Natural killer cell (primary cell): ENCODE measurements around the gene EIF2S3. TPM values are rescaled to one million over a fixed set of nuclear protein-coding genes. Genes with fewer than 3 reads are reported as not detected.

Source experiments
- ATAC-seq, 3 donors: fragments of 150-1000 bp in 2 of 3; fragments of 200-7000 bp in 1 of 3; cut with Tn5 transposase; 1 replicate in 1 of 3; 2 replicates in 2 of 3; pipeline ENCODE4 v1.10.0; 2021; ENCODE audit warnings: mild to moderate bottlenecking in 2 of 3, moderate library complexity in 2 of 3
- DNase-seq, 2 donors: peaks; one replicate each; pipeline versions ENCODE4 v3.0.0 to v3.0.0-alpha.2; 2013 to 2021; ENCODE audit warnings: mixed read lengths in 1 of 2
- H3K27ac ChIP-seq: one replicate; pipeline ENCODE4 v1.5.1; 2013; ENCODE audit warnings: mild to moderate bottlenecking, low read length
- H3K27me3 ChIP-seq: one replicate; pipeline ENCODE4 v1.6.1; 2013; ENCODE audit warnings: low read length; ENCODE audit not compliant: control insufficient read depth, insufficient read depth
- H3K36me3 ChIP-seq: one replicate; pipeline ENCODE4 v1.6.1; 2013; ENCODE audit warnings: low read length; ENCODE audit not compliant: control insufficient read depth, insufficient read depth
- H3K4me1 ChIP-seq: one replicate; pipeline ENCODE4 v1.6.1; 2013; ENCODE audit warnings: low read length; ENCODE audit not compliant: control insufficient read depth, insufficient read depth
- H3K4me3 ChIP-seq: one replicate; pipeline ENCODE4 v1.5.1; 2013; ENCODE audit warnings: low read length
- H3K9me3 ChIP-seq: one replicate; pipeline ENCODE4 v1.6.1; 2013; ENCODE audit warnings: low read length; ENCODE audit not compliant: control insufficient read depth, insufficient read depth
- H3K27ac Mint-ChIP-seq, 2 donors: one replicate each; pipeline ENCODE4 v1.8.0; 2022; ENCODE audit warnings: mild to moderate bottlenecking in 2 of 2, mixed read lengths in 2 of 2, moderate library complexity in 1 of 2
- H3K27me3 Mint-ChIP-seq, 2 donors: one replicate each; pipeline ENCODE4 v1.8.0; 2022; ENCODE audit warnings: low read depth in 2 of 2, mixed read lengths in 2 of 2
- H3K36me3 Mint-ChIP-seq: one replicate; pipeline ENCODE4 v1.8.0; 2022; ENCODE audit warnings: mixed read lengths
- H3K4me1 Mint-ChIP-seq, 2 donors: one replicate each; pipeline ENCODE4 v1.8.0; 2022; ENCODE audit warnings: mixed read lengths in 2 of 2
- H3K4me3 Mint-ChIP-seq: one replicate; pipeline ENCODE4 v1.8.0; 2022; ENCODE audit warnings: mild to moderate bottlenecking, moderate library complexity, mixed read lengths
- H3K9me3 Mint-ChIP-seq, 2 donors: one replicate each; pipeline ENCODE4 v1.8.0; 2022; ENCODE audit warnings: mixed read lengths in 2 of 2
- WGBS: methylation state at CpG from one replicate; pipeline ENCODE4 v1.1.7; 2013; ENCODE audit warnings: missing lambda C conversion rate; ENCODE audit not compliant: insufficient coverage; 5-methylcytosine and 5-hydroxymethylcytosine counted together
- intact Hi-C: fragments of 100-400 bp; cut with micrococcal nuclease; formaldehyde crosslinking; loops from one replicate; pipeline ENCODE4 v1.14.2; 2022
- total RNA-seq, 4 donors: library from RNA; stranded (reverse); fragments of 120-200 nt in 1 of 4; gene quantifications; one replicate each; pipeline versions ENCODE4 v1.2.3 to v1.2.4, GENCODE V29; 2013 to 2022
- TF ChIP-seq, protein P1 (sequence below): fragments of 200-600 bp; IDR thresholded peaks from one replicate; pipeline ENCODE4 v1.8.0; 2022; ENCODE audit warnings: antibody characterized with exemption

EIF2S3 gene
- 100 to 1,000 TPM; 124 to 199 (median 132) TPM for total RNA-seq
- 184 TPM for total RNA-seq (2013)

DNA sequence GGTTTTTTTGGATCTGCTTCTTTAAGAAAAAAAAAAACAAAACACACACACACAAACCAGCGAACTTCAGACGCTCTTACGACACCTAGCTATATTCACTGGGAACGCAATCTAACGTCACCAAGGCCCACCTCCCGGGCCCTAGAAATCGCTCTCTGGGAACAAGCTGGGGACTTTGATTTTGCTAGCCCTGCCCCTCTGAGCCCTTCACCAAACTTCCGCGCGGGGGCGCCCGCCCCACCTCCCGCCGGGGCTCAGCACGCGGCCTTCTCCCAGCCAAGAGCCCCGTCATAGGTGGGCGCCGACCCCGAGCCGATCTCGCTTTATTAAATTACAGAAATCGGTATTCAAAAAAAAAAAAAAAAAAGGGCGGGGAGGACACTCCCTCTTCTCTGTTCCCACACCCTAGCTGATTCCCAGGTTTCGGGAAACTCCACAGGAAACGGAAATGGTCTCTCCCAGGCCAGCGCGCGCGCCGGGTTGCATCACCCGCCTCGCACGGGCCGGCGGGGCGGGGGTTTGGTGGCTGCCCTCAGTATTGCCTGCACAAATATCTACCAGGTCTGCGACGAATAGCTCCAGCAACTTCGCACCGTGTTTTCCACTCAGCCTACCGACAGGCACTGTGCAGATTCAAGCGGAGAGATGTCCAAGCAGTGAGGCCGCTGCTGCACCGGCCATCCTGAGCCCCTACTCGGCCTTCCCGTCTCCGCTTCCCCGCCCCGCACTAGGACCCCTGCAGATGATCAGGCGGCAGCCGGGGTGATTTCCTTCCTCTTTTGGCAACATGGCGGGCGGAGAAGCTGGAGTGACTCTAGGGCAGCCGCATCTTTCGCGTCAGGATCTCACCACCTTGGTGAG lies at the start of gene EIF2S3:
EIF2S3 (plus strand) TSS at position 775 of the 861 bp plus-strand sequence; CDS start at position 788, 13 bp downstream.
- Mint-ChIP-seq H3K27me3 (no peaks in the 10 kb centered on the region), H3K9me3 (no peaks in the 10 kb centered on the region), H3K36me3 (no peaks in the 10 kb centered on the region), H3K27ac (no peak within 1 kb of the TSS), H3K4me3 (no peak within 1 kb of the TSS), H3K4me1 (no peaks in the 10 kb centered on the region)
- Histone ChIP-seq H3K9me3 (no peaks in the 10 kb centered on the region), H3K27me3 (no peaks in the 10 kb centered on the region), H3K27ac (peak within 1 kb of the TSS; percentile 93), H3K36me3 (peaks cover 11% of the 10 kb centered on the region), H3K4me3 (peak within 1 kb of the TSS; percentile 62), H3K4me1 (peaks cover 6% of the 10 kb centered on the region)
- TF ChIP-seq, protein P1, sequence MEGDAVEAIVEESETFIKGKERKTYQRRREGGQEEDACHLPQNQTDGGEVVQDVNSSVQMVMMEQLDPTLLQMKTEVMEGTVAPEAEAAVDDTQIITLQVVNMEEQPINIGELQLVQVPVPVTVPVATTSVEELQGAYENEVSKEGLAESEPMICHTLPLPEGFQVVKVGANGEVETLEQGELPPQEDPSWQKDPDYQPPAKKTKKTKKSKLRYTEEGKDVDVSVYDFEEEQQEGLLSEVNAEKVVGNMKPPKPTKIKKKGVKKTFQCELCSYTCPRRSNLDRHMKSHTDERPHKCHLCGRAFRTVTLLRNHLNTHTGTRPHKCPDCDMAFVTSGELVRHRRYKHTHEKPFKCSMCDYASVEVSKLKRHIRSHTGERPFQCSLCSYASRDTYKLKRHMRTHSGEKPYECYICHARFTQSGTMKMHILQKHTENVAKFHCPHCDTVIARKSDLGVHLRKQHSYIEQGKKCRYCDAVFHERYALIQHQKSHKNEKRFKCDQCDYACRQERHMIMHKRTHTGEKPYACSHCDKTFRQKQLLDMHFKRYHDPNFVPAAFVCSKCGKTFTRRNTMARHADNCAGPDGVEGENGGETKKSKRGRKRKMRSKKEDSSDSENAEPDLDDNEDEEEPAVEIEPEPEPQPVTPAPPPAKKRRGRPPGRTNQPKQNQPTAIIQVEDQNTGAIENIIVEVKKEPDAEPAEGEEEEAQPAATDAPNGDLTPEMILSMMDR, result peak; percentile 48
- intact Hi-C loops, result loop anchor here (1.0 to 10.0 kb wide), 6 partner anchors 30 to 390 kb away; partner anchors contain the start of genes ACOT9, CXorf58, PRDX4 and ZFX
- 0% methylated on average over 52 of the region's 57 CpGs for WGBS
- DNase-seq, result peak; percentile 76 to 91
- peak; percentile 82 to 94 (median 82) for ATAC-seq

- H3K27ac ChIP-seq, result no peak overlapping the region
- no peaks in the 10 kb centered on the region for H3K36me3 Mint-ChIP-seq
- peaks cover 8% of the 10 kb centered on the region for H3K36me3 ChIP-seq
- H3K4me1 Mint-ChIP-seq, result peaks cover 0 to 17% of the 10 kb centered on the region in 2 donors
- WGBS, result no CpG with 5 or more reads among the region's 1 CpG
- no peaks in the 10 kb centered on the region for H3K4me1 ChIP-seq
- no peaks in the 10 kb centered on the region for H3K27me3 ChIP-seq
- no peak overlapping the region for H3K4me3 ChIP-seq
- no peak overlapping the region for H3K27ac Mint-ChIP-seq
- no peaks in the 10 kb centered on the region for H3K9me3 ChIP-seq
- DNase-seq (no peak), ATAC-seq (no peak)
- intact Hi-C loops, result no loop called here
- TF ChIP-seq, protein P1, result no peak
- H3K27me3 Mint-ChIP-seq, result no peaks in the 10 kb centered on the region
- H3K9me3 Mint-ChIP-seq, result no peaks in the 10 kb centered on the region
- no peak overlapping the region for H3K4me3 Mint-ChIP-seq
Measured at GRCh38 chrX:24005028-24005427, 49.7 kb upstream of the EIF2S3 start.

DNA sequence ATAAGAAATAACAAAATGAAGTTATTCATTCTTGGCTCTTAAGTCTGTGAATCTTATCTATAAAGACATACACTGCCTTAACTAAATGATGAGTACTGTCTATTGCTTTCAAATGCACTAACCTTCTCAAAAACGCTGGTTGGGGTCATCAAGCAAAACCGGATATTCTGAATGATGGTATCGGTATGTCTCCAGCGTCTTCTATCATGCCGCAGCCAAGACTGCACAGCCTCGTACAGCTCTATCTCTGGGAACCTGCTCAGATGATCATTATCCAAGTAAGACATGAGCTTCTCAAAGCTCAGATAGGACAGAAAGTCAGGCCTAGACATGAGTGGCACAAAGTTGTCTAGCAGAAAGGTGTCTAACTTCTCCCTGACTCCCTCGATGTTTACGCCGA lies 48.9 kb upstream of the EIF2S3 start:
- H3K4me3 ChIP-seq, result no peak overlapping the region
- Mint-ChIP-seq H3K9me3 (no peaks in the 10 kb centered on the region), H3K4me1 (peaks cover 0 to 25% of the 10 kb centered on the region in 2 donors), H3K4me3 (no peak overlapping the region), H3K27me3 (no peaks in the 10 kb centered on the region), H3K36me3 (no peaks in the 10 kb centered on the region), H3K27ac (no peak overlapping the region)
- TF ChIP-seq, protein P1, result no peak
- intact Hi-C loops, result no loop called here
- no peaks in the 10 kb centered on the region for H3K4me1 ChIP-seq
- no peaks in the 10 kb centered on the region for H3K27me3 ChIP-seq
- WGBS, result 92% methylated on average over 9 of the region's 9 CpGs
- H3K27ac ChIP-seq, result no peak overlapping the region
- H3K36me3 ChIP-seq, result peaks cover 8% of the 10 kb centered on the region
- DNase-seq, result no peak
- H3K9me3 ChIP-seq, result no peaks in the 10 kb centered on the region
- ATAC-seq, result no peak
